K562 (cell line): ENCODE results near the gene TCF3. TPM values are rescaled to one million over a fixed set of nuclear protein-coding genes. Genes with fewer than 3 reads are reported as not detected.
"Not testable (repeated sequence)": the region's sequence is repeated elsewhere in the genome, so short reads cannot be mapped to it uniquely, and the experiment has no call there.

Experiments
- ATAC-seq: fragments of 200-7000 bp; cut with Tn5 transposase; 3 replicates; pipeline ENCODE4 v1.9.1; 2020; ENCODE audit warnings: moderate library complexity
- BruUV-seq: library from RNA; stranded (reverse); fragments of 400-500 nt; replicated peaks from 2 replicates; lab custom pipeline; 2021; lab: Mats Ljungman, UMichigan
- CTCF ChIA-PET: fragments of 300-600 bp; formaldehyde crosslinking; extraction: SDS; loops from one replicate; lab custom pipeline; 2021; ENCODE audit warnings: low intra/inter-chr PET ratio; lab: Yijun Ruan, JAX
- POLR2A ChIA-PET: fragments of 300-600, 350-650 bp; sonication (Branson Sonifier 250); formaldehyde crosslinking; extraction: SDS; loops from one replicate; lab custom pipeline; 2021; ENCODE audit warnings: antibody characterized with exemption, inconsistent platforms; lab: Yijun Ruan, JAX
- DNase-seq, 4 experiments: peaks; one replicate each; pipeline versions ENCODE4 v3.0.0 to v3.0.0-alpha.2; 2011 to 2018; ENCODE audit warnings: low spot score in 3 of 4, mixed read lengths in 3 of 4; ENCODE audit errors: extremely low read depth in 1 of 4
- FAIRE-seq: peaks from 2 replicates; lab custom pipeline; 2011; peaks lifted over from hg19 to GRCh38; lab: Jason Lieb, UNC
- H2AFZ ChIP-seq: 2 replicates; pipeline ENCODE4 v1.6.0; 2011; ENCODE audit warnings: low read depth, low read length, control low read depth, inconsistent platforms
- H3K27ac ChIP-seq: fragments of 200-600 bp; 3 replicates; pipeline ENCODE4 v1.8.0; 2011; ENCODE audit warnings: low read depth, mild to moderate bottlenecking, control low read depth, inconsistent platforms, low read length, moderate library complexity, mixed read lengths; ENCODE audit errors: extremely low read depth
- H3K27me3 ChIP-seq, 2 experiments: fragments of 300-600 bp in 1 of 2; 2 replicates in 1 of 2; 3 replicates in 1 of 2; pipeline versions ENCODE4 v1.6.0 to v1.8.0; 2011; ENCODE audit warnings: inconsistent platforms in 2 of 2, low read length in 2 of 2, mild to moderate bottlenecking in 1 of 2, mixed read lengths in 1 of 2, moderate library complexity in 1 of 2; ENCODE audit not compliant: control insufficient read depth in 2 of 2, insufficient read depth in 2 of 2
- H3K36me3 ChIP-seq: fragments of 300-600 bp; 3 replicates; pipeline ENCODE4 v1.8.0; 2011; ENCODE audit warnings: mild to moderate bottlenecking, low read length, inconsistent platforms; ENCODE audit not compliant: control insufficient read depth, insufficient read depth
- H3K4me1 ChIP-seq, 2 experiments: fragments of 200-600 bp in 1 of 2; replicated peaks in 1 of 2; 2 replicates in 1 of 2; 3 replicates in 1 of 2; pipeline versions ENCODE4 v1.5.1 to v1.8.0; 2011; ENCODE audit warnings: inconsistent platforms in 2 of 2, low read length in 2 of 2, mild to moderate bottlenecking in 1 of 2, mixed read lengths in 1 of 2, moderate library complexity in 1 of 2; ENCODE audit not compliant: control insufficient read depth in 2 of 2, insufficient read depth in 2 of 2
- H3K4me2 ChIP-seq: 2 replicates; pipeline ENCODE4 v1.6.1; 2011; ENCODE audit warnings: low read length, control low read depth, inconsistent platforms, mixed read lengths; ENCODE audit not compliant: insufficient read depth
- H3K4me3 ChIP-seq: fragments of 200-600 bp; sonication (generic), shearing (Covaris generic); 2 replicates; pipeline ENCODE4 v1.5.1; 2016; ENCODE audit warnings: control low read depth, inconsistent platforms
- H3K79me2 ChIP-seq: fragments of 200-600 bp; 3 replicates; pipeline ENCODE4 v1.8.0; 2011; ENCODE audit warnings: low read length, inconsistent platforms; ENCODE audit not compliant: control insufficient read depth, insufficient read depth
- H3K9ac ChIP-seq, 2 experiments: 2 replicates each; pipeline versions ENCODE4 v1.6.0 to v1.6.1; 2011; ENCODE audit warnings: low read depth in 2 of 2, low read length in 2 of 2, control low read depth in 1 of 2, inconsistent platforms in 1 of 2, mild to moderate bottlenecking in 1 of 2, mixed read lengths in 1 of 2; ENCODE audit not compliant: insufficient read depth in 1 of 2
- H3K9me1 ChIP-seq: one replicate; pipeline ENCODE4 v1.6.0; 2011; ENCODE audit warnings: inconsistent platforms, mild to moderate bottlenecking, low read length, moderate library complexity; ENCODE audit not compliant: control insufficient read depth, insufficient read depth
- H3K9me3 ChIP-seq: replicated peaks from 2 replicates; pipeline ENCODE4 v1.5.1; 2011; ENCODE audit warnings: low read depth, low read length, inconsistent platforms; ENCODE audit not compliant: control insufficient read depth, insufficient read depth
- H4K20me1 ChIP-seq: replicated peaks from 2 replicates; pipeline ENCODE4 v1.6.1; 2011; ENCODE audit warnings: low read length, inconsistent platforms, mixed read lengths; ENCODE audit not compliant: control insufficient read depth, insufficient read depth
- BCOR ChIP-seq: fragments of 450-650 bp; IDR thresholded peaks from 2 replicates; pipeline ENCODE4 v1.6.1; 2016
- KDM1A ChIP-seq, 2 experiments: fragments of 450-650 bp; IDR thresholded peaks; 2 replicates each; pipeline ENCODE4 v1.6.1; 2016; ENCODE audit warnings: mild to moderate bottlenecking in 2 of 2
- RBM25 ChIP-seq: fragments of 200-400 bp; formaldehyde crosslinking; IDR thresholded peaks from 2 replicates; pipeline ENCODE4 v1.6.1; 2018; ENCODE audit warnings: low read length, low read depth, moderate library complexity; ENCODE audit not compliant: severe bottlenecking
- TFAM ChIP-seq: fragments of 250-450 bp; sonication (Bioruptor Pico); conservative IDR thresholded peaks from 2 replicates; pipeline ENCODE4 v1.5.0; 2021; ENCODE audit warnings: mild to moderate bottlenecking, moderate library complexity
- ZNF121 ChIP-seq: sonication (generic); formaldehyde crosslinking; conservative IDR thresholded peaks from 2 replicates; pipeline ENCODE4 v1.8.0; 2022; ENCODE audit warnings: missing genetic modification reagents
- WGBS: fragments of 100-300 bp; shearing (Covaris generic); methylation state at CpG from one replicate; pipeline ENCODE4 v1.1.6; 2016; ENCODE audit warnings: low coverage, mixed read lengths; ENCODE audit not compliant: insufficient coverage; ENCODE audit errors: missing lambda C conversion rate; 5-methylcytosine and 5-hydroxymethylcytosine counted together
- in situ Hi-C: fragments of 300-500 bp; cut with MboI; formaldehyde crosslinking; loops from 4 replicates; pipeline ENCODE4 v1.15.0; 2018; ENCODE audit warnings: inconsistent platforms, mixed read lengths
- intact Hi-C: fragments of 100-400 bp; cut with micrococcal nuclease; formaldehyde crosslinking; loops from 2 replicates; pipeline ENCODE4 v1.14.2; 2022
- polyA plus RNA-seq, 8 experiments: library from polyadenylated mRNA; depleted of rRNA in 4 of 8; stranded (reverse) in 5 of 8; unstranded in 3 of 8; fragments of >200 nt; fragmentation: Nextera tagmentation in 2 of 8; fragmentation: Illumina TruSeq in 1 of 8; extraction: Ambion mirVana in 2 of 8; extraction: Trizol in 1 of 8; gene quantifications; 2 replicates each; pipeline versions ENCODE4 v1.2.1 to v1.2.3, GENCODE V29; 2011 to 2014; ENCODE audit warnings: inconsistent platforms in 1 of 8, missing spikeins in 1 of 8
- total RNA-seq, 7 experiments: library from RNA; depleted of rRNA in 6 of 7; stranded (reverse); fragments of >200 nt in 6 of 7; fragmentation: Illumina TruSeq in 2 of 7; extraction: Trizol in 2 of 7; gene quantifications; 2 replicates each; pipeline versions ENCODE4 v1.2.1 to v1.2.3, GENCODE V29; 2011 to 2021; ENCODE audit warnings: low replicate concordance in 1 of 7

The TCF3 gene
- total and polyA plus RNA-seq, 9 of the 15 experiments (the other 6 are each of a cell fraction or from before 2014, with no cell fraction given), result 5.6 to 259 (median 84.0) TPM

- TF ChIP-seq RBM25 (no peak), TFAM (CRISPR knock-in tag) (no peak)
Measured at GRCh38 chr19:1690699-1691307, 38.4 kb upstream of the TCF3 start (continued).

GRCh38 chr19:1685785-1686184 lies 33.4 kb upstream of the TCF3 start:
- H2AFZ ChIP-seq, H3K36me3 ChIP-seq, intact Hi-C loops, H4K20me1 ChIP-seq, H3K27ac ChIP-seq, H3K79me2 ChIP-seq, DNase-seq, H3K9me3 ChIP-seq, H3K9ac ChIP-seq, BruUV-seq, FAIRE-seq, H3K27me3 ChIP-seq, CTCF ChIA-PET, H3K4me3 ChIP-seq, ATAC-seq, in situ Hi-C loops, H3K9me1 ChIP-seq, H3K4me2 ChIP-seq: not testable (repeated sequence)
- WGBS, result 56% methylated on average over 5 of the region's 5 CpGs
- POLR2A ChIA-PET, result interaction anchor here (0.7 kb wide), 1 partner anchor 272 kb away, joined by 3 read pairs; no protein-coding TSS in a partner anchor
- H3K4me1 ChIP-seq, result peaks cover 15 to 48% of the 10 kb centered on the region in 2 experiments; a peak in 4 of 5 replicates
- 0 out of 4 replicates have a peak, but pooled peaks have one; percentile 14 to 48 for TF ChIP-seq KDM1A (IDR thresholded peaks at IDR 0.05)
- peak; percentile 22; the same call in 1 of the 2 replicates for TF ChIP-seq BCOR
- peak; percentile 32 for TF ChIP-seq RBM25
- peak; percentile 95 for TF ChIP-seq ZNF121
